DMS 273 treated with DMSO at 0.1 percent for 48 hours (cell line): ENCODE data around the gene MAST4.
"Not testable (repeated sequence)": the region's sequence is repeated elsewhere in the genome, so short reads cannot be mapped to it uniquely, and the experiment has no call there.

ENCODE experiments used
- DNase-seq: peaks from one replicate; lab custom pipeline; 2025; lab: John Stamatoyannopoulos, UW

The MAST4 gene

GRCh38 chr5:67163863-67164595 lies 567.8 kb downstream of the MAST4 start:
- no peak for DNase-seq

- DNase-seq: no peak
These were observed 568.8 kb downstream of the MAST4 start for GRCh38 chr5:67164856-67165525.

GRCh38 chr5:67165526-67166459 lies 569.6 kb downstream of the MAST4 start:
- DNase-seq: no peak

- no peak for DNase-seq
These were observed 570.5 kb downstream of the MAST4 start for GRCh38 chr5:67166460-67167285.

GRCh38 chr5:67168069-67168468 lies 571.9 kb downstream of the MAST4 start:
- no peak for DNase-seq

- DNase-seq: no peak
These were observed 574.6 kb downstream of the MAST4 start for GRCh38 chr5:67170767-67171166.

GRCh38 chr5:67173351-67173750 lies 577.2 kb downstream of the MAST4 start:
- DNase-seq: not testable (repeated sequence)

- no peak for DNase-seq
These were observed 577.8 kb downstream of the MAST4 start for GRCh38 chr5:67173959-67174358.

- DNase-seq: no peak
These were observed 580.7 kb downstream of the MAST4 start for GRCh38 chr5:67176936-67177335.

- DNase-seq: no peak
These were observed 581.9 kb downstream of the MAST4 start for GRCh38 chr5:67178085-67178484.

- DNase-seq: no peak
These were observed 582.8 kb downstream of the MAST4 start for GRCh38 chr5:67178966-67179365.

- no peak for DNase-seq
These were observed 583.6 kb downstream of the MAST4 start for GRCh38 chr5:67179697-67180361.

- no peak for DNase-seq
These were observed 585.5 kb downstream of the MAST4 start for GRCh38 chr5:67181648-67182221.

- no peak for DNase-seq
These were observed 586.2 kb downstream of the MAST4 start for GRCh38 chr5:67182301-67182790.

- no peak for DNase-seq
These were observed 587.7 kb downstream of the MAST4 start for GRCh38 chr5:67183859-67184258.

GRCh38 chr5:67187006-67187715 lies 591.0 kb downstream of the MAST4 start:
- DNase-seq: no peak

GRCh38 chr5:67188274-67189078 lies 592.3 kb downstream of the MAST4 start:
- no peak for DNase-seq

GRCh38 chr5:67189079-67189354 lies 592.8 kb downstream of the MAST4 start:
- no peak for DNase-seq

GRCh38 chr5:67189931-67190330 lies 593.7 kb downstream of the MAST4 start:
- no peak for DNase-seq
